Nephron (organoid): ENCODE measurements around the gene ILK.

Source experiments
- H3K27ac Mint-ChIP-seq, 3 experiments: 2 replicates each; pipeline ENCODE4 v1.8.0; 2020; ENCODE audit warnings: mixed read lengths in 3 of 3, mild to moderate bottlenecking in 2 of 3, moderate library complexity in 1 of 3
- H3K27me3 Mint-ChIP-seq: 2 replicates; pipeline ENCODE4 v1.8.0; 2021; ENCODE audit warnings: low read depth, mild to moderate bottlenecking, moderate library complexity, mixed read lengths
- H3K36me3 Mint-ChIP-seq: 2 replicates; pipeline ENCODE4 v1.8.0; 2020; ENCODE audit warnings: low read depth, mixed read lengths
- H3K4me1 Mint-ChIP-seq: 2 replicates; pipeline ENCODE4 v1.8.0; 2020; ENCODE audit warnings: mixed read lengths
- H3K4me3 Mint-ChIP-seq, 3 experiments: 2 replicates each; pipeline ENCODE4 v1.8.0; 2020; ENCODE audit warnings: mild to moderate bottlenecking in 3 of 3, mixed read lengths in 3 of 3, moderate library complexity in 2 of 3
- H3K9me3 Mint-ChIP-seq: 2 replicates; pipeline ENCODE4 v1.8.0; 2020; ENCODE audit warnings: mixed read lengths
- TF ChIP-seq, protein P1 (sequence below), 3 experiments: fragments of 200-600 bp; sonication (generic); IDR thresholded peaks; one replicate each; pipeline ENCODE4 v1.5.0; 2021; ENCODE audit warnings: antibody characterized with exemption in 3 of 3; ENCODE audit not compliant: unreplicated experiment in 3 of 3

ILK gene

GRCh38 chr11:6633422-6634408 lies 30.1 kb downstream of the ILK start:
- H3K9me3 Mint-ChIP-seq: no peaks in the 10 kb centered on the region
- H3K36me3 Mint-ChIP-seq: peaks cover 46% of the 10 kb centered on the region
- peaks cover 9% of the 10 kb centered on the region for H3K27me3 Mint-ChIP-seq
- no peaks in the 10 kb centered on the region for H3K4me1 Mint-ChIP-seq
- TF ChIP-seq, protein P1, sequence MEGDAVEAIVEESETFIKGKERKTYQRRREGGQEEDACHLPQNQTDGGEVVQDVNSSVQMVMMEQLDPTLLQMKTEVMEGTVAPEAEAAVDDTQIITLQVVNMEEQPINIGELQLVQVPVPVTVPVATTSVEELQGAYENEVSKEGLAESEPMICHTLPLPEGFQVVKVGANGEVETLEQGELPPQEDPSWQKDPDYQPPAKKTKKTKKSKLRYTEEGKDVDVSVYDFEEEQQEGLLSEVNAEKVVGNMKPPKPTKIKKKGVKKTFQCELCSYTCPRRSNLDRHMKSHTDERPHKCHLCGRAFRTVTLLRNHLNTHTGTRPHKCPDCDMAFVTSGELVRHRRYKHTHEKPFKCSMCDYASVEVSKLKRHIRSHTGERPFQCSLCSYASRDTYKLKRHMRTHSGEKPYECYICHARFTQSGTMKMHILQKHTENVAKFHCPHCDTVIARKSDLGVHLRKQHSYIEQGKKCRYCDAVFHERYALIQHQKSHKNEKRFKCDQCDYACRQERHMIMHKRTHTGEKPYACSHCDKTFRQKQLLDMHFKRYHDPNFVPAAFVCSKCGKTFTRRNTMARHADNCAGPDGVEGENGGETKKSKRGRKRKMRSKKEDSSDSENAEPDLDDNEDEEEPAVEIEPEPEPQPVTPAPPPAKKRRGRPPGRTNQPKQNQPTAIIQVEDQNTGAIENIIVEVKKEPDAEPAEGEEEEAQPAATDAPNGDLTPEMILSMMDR (IDR thresholded peaks at IDR 0.05; ENCODE audit: unreplicated experiment in 3 of 3): no peak
- H3K4me3 Mint-ChIP-seq: no peak overlapping the region
- no peak overlapping the region for H3K27ac Mint-ChIP-seq

DNA sequence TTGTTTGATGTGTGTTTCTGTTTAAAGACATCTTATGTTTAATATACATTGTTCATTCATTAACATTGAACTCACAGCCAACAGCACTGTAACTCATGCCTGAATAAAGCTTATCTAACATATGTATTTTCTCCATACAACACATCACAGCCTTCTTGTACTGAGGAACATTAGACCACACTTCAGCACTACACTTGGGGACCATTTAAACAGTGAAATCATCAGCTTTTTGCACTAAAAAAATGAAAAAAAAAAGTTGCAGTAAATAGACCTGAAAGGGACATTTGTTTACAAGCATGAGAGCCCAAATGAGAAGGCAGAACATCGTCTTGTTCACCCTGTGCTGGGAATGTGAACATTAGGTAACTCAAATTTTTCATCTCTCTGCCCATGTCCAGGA lies 31.0 kb downstream of the ILK start:
- Mint-ChIP-seq H3K4me1 (peaks cover 4% of the 10 kb centered on the region), H3K27me3 (peaks cover 9% of the 10 kb centered on the region), H3K4me3 (no peak overlapping the region), H3K27ac (no peak overlapping the region), H3K36me3 (peaks cover 42% of the 10 kb centered on the region), H3K9me3 (no peaks in the 10 kb centered on the region)
- TF ChIP-seq, protein P1 (IDR thresholded peaks at IDR 0.05; ENCODE audit: unreplicated experiment in 3 of 3): no peak

GRCh38 chr11:6635082-6635932 lies 31.7 kb downstream of the ILK start:
- TF ChIP-seq, protein P1 (IDR thresholded peaks at IDR 0.05; ENCODE audit: unreplicated experiment in 3 of 3): no peak
- H3K27me3 Mint-ChIP-seq: peaks cover 9% of the 10 kb centered on the region
- H3K4me1 Mint-ChIP-seq: peaks cover 6% of the 10 kb centered on the region
- no peak overlapping the region for H3K27ac Mint-ChIP-seq
- peaks cover 41% of the 10 kb centered on the region for H3K36me3 Mint-ChIP-seq
- H3K9me3 Mint-ChIP-seq: no peaks in the 10 kb centered on the region
- H3K4me3 Mint-ChIP-seq: no peak overlapping the region

DNA sequence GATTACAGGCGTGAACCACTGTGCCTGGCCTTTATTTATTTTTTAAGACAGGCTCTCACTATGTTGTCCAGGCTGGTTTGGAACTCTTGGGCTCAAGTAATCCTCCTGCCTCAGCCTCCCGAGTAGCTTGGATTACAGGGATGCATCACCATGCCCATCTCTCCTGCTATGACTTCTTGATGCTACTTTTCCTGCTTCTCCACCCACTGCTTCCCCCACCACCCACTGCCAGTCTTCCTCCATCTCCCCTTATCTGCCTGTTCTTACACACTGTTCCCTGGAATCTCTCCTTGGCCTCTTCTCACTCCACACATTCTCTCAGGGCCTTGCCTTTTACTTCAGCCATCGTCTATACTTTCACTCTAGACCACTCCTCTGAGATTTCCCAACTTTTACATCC lies 32.9 kb downstream of the ILK start:
- H3K4me3 Mint-ChIP-seq: no peak overlapping the region
- H3K36me3 Mint-ChIP-seq: peaks cover 31% of the 10 kb centered on the region
- TF ChIP-seq, protein P1 (IDR thresholded peaks at IDR 0.05; ENCODE audit: unreplicated experiment in 3 of 3): no peak
- no peak overlapping the region for H3K27ac Mint-ChIP-seq
- H3K27me3 Mint-ChIP-seq: peaks cover 4% of the 10 kb centered on the region
- peaks cover 6% of the 10 kb centered on the region for H3K4me1 Mint-ChIP-seq
- no peaks in the 10 kb centered on the region for H3K9me3 Mint-ChIP-seq

GRCh38 chr11:6637871-6638270 lies 34.3 kb downstream of the ILK start:
- no peak overlapping the region for H3K27ac Mint-ChIP-seq
- peaks cover 6% of the 10 kb centered on the region for H3K4me1 Mint-ChIP-seq
- TF ChIP-seq, protein P1 (IDR thresholded peaks at IDR 0.05; ENCODE audit: unreplicated experiment in 3 of 3): no peak

More at GRCh38 chr11:6637871-6638270, 34.3 kb downstream of the ILK start:
- no peaks in the 10 kb centered on the region for H3K27me3 Mint-ChIP-seq
- H3K36me3 Mint-ChIP-seq: peaks cover 21% of the 10 kb centered on the region
- no peak overlapping the region for H3K4me3 Mint-ChIP-seq
- H3K9me3 Mint-ChIP-seq: no peaks in the 10 kb centered on the region
